Smooth muscle cell (in vitro differentiated cells): ENCODE measurements around the gene NDUFS5. TPM values are rescaled to one million over a fixed set of nuclear protein-coding genes. Genes with fewer than 3 reads are reported as not detected.

Source experiments
- DNase-seq: peaks from one replicate; lab custom pipeline; 2025; ENCODE audit not compliant: unreplicated experiment; lab: John Stamatoyannopoulos, UW
- H2AFZ ChIP-seq: fragments of 200-600 bp; sonication (generic); 2 replicates; pipeline ENCODE4 v1.6.0; 2016; ENCODE audit warnings: antibody characterized with exemption, low read depth, mild to moderate bottlenecking
- H3F3A ChIP-seq: fragments of 200-600 bp; sonication (generic); 2 replicates; pipeline ENCODE4 v1.6.0; 2017; ENCODE audit warnings: antibody characterized with exemption, low read depth
- H3K27ac ChIP-seq: fragments of 200-600 bp; sonication (generic); 2 replicates; pipeline ENCODE4 v1.5.1; 2016; ENCODE audit warnings: low read depth, mild to moderate bottlenecking
- H3K27me3 ChIP-seq: fragments of 200-600 bp; sonication (generic); 2 replicates; pipeline ENCODE4 v1.6.1; 2016; ENCODE audit warnings: low read depth, mild to moderate bottlenecking
- H3K36me3 ChIP-seq: fragments of 200-600 bp; sonication (generic); 2 replicates; pipeline ENCODE4 v1.5.1; 2016; ENCODE audit warnings: low read depth
- H3K4me1 ChIP-seq: fragments of 200-600 bp; sonication (generic); 2 replicates; pipeline ENCODE4 v1.5.1; 2016; ENCODE audit warnings: low read depth
- H3K4me2 ChIP-seq: fragments of 200-600 bp; sonication (generic); 2 replicates; pipeline ENCODE4 v1.6.0; 2016; ENCODE audit warnings: mild to moderate bottlenecking
- H3K4me3 ChIP-seq: fragments of 200-600 bp; sonication (generic); 2 replicates; pipeline ENCODE4 v1.5.1; 2016; ENCODE audit warnings: mild to moderate bottlenecking
- H3K79me2 ChIP-seq: fragments of 200-600 bp; sonication (generic); 2 replicates; pipeline ENCODE4 v1.6.0; 2016; ENCODE audit warnings: low read depth, mild to moderate bottlenecking
- H3K9ac ChIP-seq: fragments of 200-600 bp; sonication (generic); 2 replicates; pipeline ENCODE4 v1.6.0; 2016; ENCODE audit warnings: low read depth
- H3K9me3 ChIP-seq: fragments of 200-600 bp; sonication (generic); replicated peaks from 2 replicates; pipeline ENCODE4 v1.5.1; 2016; ENCODE audit warnings: low read depth
- H4K20me1 ChIP-seq: fragments of 200-600 bp; sonication (generic); 2 replicates; pipeline ENCODE4 v1.6.0; 2016; ENCODE audit warnings: low read depth
- WGBS: methylation state at CpG from one replicate; pipeline ENCODE4 v1.1.7; 2016; ENCODE audit warnings: low lambda C conversion rate; 5-methylcytosine and 5-hydroxymethylcytosine counted together
- polyA plus RNA-seq: library from polyadenylated mRNA; unstranded; fragments of >200 nt; fragmentation: Nextera tagmentation; extraction: Ambion mirVana; gene quantifications from 2 replicates; pipeline ENCODE4 v1.2.1, GENCODE V29; 2016
- total RNA-seq: library from RNA; depleted of rRNA; stranded (reverse); fragments of >200 nt; gene quantifications from 2 replicates; pipeline ENCODE4 v1.2.3, GENCODE V29; 2014
- TF ChIP-seq, protein P1 (sequence below): fragments of 200-600 bp; sonication (generic); IDR thresholded peaks from 2 replicates; pipeline ENCODE4 v1.5.1; 2017; ENCODE audit warnings: borderline replicate concordance, mild to moderate bottlenecking, antibody characterized with exemption; ENCODE audit not compliant: insufficient read depth, poor library complexity, severe bottlenecking

Gene NDUFS5
- total and polyA plus RNA-seq, 2 experiments from 2014 or later, result 831 to 884 TPM

DNA sequence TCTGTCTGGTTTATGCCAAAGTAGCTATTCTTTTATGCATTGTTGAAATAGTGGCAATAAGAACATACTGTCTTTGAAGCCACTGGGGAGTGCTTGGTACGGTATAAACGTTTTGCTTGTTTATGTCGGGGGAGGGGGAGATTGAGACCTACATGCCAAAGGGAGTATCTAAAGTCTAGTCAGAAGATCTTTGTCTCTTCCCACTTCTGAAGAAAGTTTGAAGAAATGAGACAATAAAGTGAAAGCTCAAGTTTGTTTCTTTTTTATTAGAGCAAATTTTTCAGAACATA lies 28.3 kb upstream of the NDUFS5 start:
- Histone ChIP-seq H3K4me2 (peak overlapping the region; percentile 41), H3K9ac (no peak overlapping the region), H3K9me3 (no peaks in the 10 kb centered on the region), H3F3A (no peaks in the 10 kb centered on the region), H3K79me2 (peaks cover 77% of the 10 kb centered on the region), H3K4me1 (peaks cover 8% of the 10 kb centered on the region), H2AFZ (no peak overlapping the region), H3K4me3 (no peak overlapping the region), H3K36me3 (peaks cover 4% of the 10 kb centered on the region), H3K27ac (peak overlapping the region; percentile 44), H3K27me3 (no peaks in the 10 kb centered on the region), H4K20me1 (peaks cover 100% of the 10 kb centered on the region)
- WGBS, result 41% methylated on average over 3 of the region's 3 CpGs
- no peak for DNase-seq
- TF ChIP-seq, protein P1, sequence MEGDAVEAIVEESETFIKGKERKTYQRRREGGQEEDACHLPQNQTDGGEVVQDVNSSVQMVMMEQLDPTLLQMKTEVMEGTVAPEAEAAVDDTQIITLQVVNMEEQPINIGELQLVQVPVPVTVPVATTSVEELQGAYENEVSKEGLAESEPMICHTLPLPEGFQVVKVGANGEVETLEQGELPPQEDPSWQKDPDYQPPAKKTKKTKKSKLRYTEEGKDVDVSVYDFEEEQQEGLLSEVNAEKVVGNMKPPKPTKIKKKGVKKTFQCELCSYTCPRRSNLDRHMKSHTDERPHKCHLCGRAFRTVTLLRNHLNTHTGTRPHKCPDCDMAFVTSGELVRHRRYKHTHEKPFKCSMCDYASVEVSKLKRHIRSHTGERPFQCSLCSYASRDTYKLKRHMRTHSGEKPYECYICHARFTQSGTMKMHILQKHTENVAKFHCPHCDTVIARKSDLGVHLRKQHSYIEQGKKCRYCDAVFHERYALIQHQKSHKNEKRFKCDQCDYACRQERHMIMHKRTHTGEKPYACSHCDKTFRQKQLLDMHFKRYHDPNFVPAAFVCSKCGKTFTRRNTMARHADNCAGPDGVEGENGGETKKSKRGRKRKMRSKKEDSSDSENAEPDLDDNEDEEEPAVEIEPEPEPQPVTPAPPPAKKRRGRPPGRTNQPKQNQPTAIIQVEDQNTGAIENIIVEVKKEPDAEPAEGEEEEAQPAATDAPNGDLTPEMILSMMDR, result no peak

DNA sequence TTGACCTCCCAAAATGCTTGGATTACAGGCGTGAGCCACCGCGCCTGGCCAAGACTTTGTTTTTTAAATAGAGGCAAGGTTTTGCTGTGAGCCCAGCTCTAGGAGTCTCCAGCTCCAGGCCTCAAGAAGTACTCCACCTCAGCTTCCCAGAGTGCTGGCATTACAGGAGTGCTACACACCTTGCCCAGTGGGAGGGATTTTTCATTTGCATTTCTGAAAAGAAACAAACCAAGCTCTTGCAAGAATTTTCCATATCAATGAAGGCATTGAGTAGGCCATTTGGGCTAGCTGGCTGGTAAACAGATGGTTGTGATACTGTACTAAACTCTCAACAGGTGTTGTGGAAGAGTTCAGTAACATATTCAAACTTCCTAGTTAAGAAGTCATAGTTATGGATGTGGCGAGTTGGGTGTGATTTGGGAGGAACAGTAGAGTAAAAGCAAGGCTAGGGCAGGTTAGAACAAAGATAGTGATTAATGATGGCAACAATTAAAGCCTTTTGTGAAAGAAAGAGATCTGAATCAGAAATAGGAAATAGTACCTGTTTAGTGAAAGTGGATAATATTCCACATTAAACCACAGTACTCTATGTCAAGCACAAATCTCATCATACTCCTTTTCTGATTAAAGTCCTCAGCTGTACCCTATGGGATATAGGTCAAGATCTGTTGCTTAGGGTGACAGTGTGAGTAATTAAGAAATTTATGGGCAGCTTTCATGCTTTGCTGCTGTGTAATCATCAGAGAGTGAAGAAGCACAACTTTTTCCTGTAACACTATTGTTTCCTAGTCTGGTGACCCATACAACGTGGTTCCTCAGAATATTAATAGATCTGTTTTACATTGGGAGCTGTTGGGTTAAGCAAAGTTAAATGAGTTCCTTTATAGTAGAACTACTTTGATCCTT lies 24.4 kb upstream of the NDUFS5 start:
- Histone ChIP-seq H3K79me2 (peaks cover 39% of the 10 kb centered on the region), H3K4me3 (no peak overlapping the region), H3K4me1 (peaks cover 4% of the 10 kb centered on the region), H3K9ac (no peak overlapping the region), H3K36me3 (peaks cover 21% of the 10 kb centered on the region), H3K4me2 (no peak overlapping the region), H3F3A (peaks cover 13% of the 10 kb centered on the region), H3K27me3 (no peaks in the 10 kb centered on the region), H3K27ac (no peak overlapping the region), H3K9me3 (no peaks in the 10 kb centered on the region), H2AFZ (no peak overlapping the region), H4K20me1 (peaks cover 88% of the 10 kb centered on the region)
- 87% methylated on average over 5 of the region's 5 CpGs for WGBS
- TF ChIP-seq, protein P1, result no peak
- no peak for DNase-seq

DNA sequence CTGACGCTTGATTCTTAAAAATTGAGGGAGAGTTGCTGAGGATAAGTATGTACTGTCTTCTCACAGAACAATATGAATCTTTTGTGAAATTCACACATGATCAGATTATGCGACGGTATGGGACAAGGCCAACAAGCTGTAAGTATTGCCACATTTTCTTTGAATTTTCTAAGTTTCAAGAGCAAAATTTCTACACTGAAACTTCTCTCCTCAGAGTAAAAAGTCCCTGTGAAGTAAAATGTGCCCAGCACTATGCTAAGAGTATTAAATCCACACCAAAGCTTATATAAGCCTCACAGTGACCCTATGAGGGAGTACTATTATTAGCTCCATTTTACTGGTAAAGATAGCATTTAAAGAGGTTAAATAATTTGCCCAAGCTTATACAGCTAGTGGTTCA lies 22.9 kb upstream of the NDUFS5 start:
- Histone ChIP-seq H3K27me3 (no peaks in the 10 kb centered on the region), H3F3A (peaks cover 23% of the 10 kb centered on the region), H3K9me3 (no peaks in the 10 kb centered on the region), H4K20me1 (peaks cover 73% of the 10 kb centered on the region), H3K36me3 (peaks cover 29% of the 10 kb centered on the region), H3K79me2 (peaks cover 26% of the 10 kb centered on the region), H3K4me1 (no peaks in the 10 kb centered on the region), H3K27ac (peak overlapping the region; percentile 33), H3K4me2 (no peak overlapping the region), H3K9ac (no peak overlapping the region), H2AFZ (no peak overlapping the region), H3K4me3 (no peak overlapping the region)
- WGBS, result 100% methylated on average over 3 of the region's 3 CpGs
- DNase-seq, result no peak
- TF ChIP-seq, protein P1, result no peak

DNA sequence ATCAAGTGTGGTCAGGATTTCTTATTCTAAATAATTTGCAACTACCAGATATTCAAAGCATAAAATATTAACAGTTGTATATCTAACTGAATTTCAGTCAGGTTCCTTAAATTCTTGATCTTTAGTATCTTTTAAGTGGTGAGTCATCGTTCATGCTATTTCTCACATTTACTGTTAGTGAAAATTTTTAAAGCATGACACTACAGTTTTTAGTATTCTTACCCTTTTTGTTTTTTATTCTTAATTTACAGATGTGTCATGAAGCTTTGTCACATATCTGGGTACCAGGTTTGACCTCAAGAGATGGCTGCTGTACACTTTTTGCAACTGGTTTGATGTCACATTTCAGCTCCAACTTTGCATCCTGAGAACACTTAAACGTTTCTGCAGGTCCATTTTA lies 22.4 kb upstream of the NDUFS5 start:
- Histone ChIP-seq H3K4me1 (no peaks in the 10 kb centered on the region), H3K27ac (peak overlapping the region; percentile 33), H3K9ac (no peak overlapping the region), H3K9me3 (no peaks in the 10 kb centered on the region), H3K36me3 (peaks cover 29% of the 10 kb centered on the region), H3K27me3 (no peaks in the 10 kb centered on the region), H3K4me2 (no peak overlapping the region), H2AFZ (no peak overlapping the region), H3K79me2 (peaks cover 21% of the 10 kb centered on the region), H3K4me3 (no peak overlapping the region), H4K20me1 (peaks cover 68% of the 10 kb centered on the region), H3F3A (peaks cover 25% of the 10 kb centered on the region)
- TF ChIP-seq, protein P1, result no peak
- WGBS, result 76% methylated on average over 2 of the region's 2 CpGs
- DNase-seq, result no peak
